ENCODE data around the gene RAB4B.
"Not testable (repeated sequence)": the region's sequence is repeated elsewhere in the genome, so short reads cannot be mapped to it uniquely, and the experiment has no call there.

DNA sequence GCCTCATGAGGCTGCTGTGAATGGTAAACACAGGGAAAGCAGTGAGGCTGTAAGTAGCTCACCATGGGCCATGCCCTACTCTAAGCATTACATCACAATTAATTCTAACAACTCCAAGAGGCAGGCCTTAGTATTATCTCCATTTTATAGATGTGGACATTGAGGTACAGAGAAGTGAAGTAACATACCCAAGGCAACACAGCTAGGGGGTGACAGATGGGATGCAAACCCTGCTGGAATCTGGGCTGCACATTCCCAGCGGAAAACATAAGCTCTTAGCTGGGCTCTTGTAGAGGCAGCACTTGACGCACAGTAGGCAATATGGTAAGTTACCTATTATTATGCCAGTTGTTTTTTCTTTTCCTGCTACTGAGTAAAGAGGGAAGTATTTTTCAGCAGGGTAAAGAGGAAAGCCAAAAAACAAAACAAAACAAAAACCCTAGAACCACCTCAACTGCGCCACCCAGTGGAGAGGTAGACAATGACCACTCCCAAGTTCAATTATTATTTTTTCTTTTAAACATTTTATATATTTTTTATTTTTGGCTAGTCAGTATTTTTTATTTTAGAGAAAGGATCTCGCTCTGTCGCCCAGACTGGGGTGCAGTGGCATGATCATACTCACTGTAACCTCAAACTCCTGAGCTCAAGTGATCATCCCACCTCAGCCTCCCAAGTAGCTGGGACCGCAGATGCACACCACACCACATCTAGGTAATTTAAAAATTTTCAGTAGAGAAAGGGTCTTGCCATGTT, 41.6 kb downstream of the RAB4B start:
- not testable (repeated sequence) for TF ChIP-seq ZNF180 (CRISPR knock-in tag; IDR thresholded peaks at IDR 0.05; ENCODE audit: borderline replicate concordance, low read depth); GZF1 (CRISPR knock-in tag; IDR thresholded peaks at IDR 0.05); ZNF282 (IDR thresholded peaks at IDR 0.05; ENCODE audit: partially characterized antibody); ZNF256 (CRISPR knock-in tag; conservative IDR thresholded peaks at IDR 0.05); KLF16 (CRISPR knock-in tag; IDR thresholded peaks at IDR 0.05); U2AF1 (optimal IDR thresholded peaks at IDR 0.05; ENCODE audit: low read depth, low read length); ZNF333 (CRISPR knock-in tag; IDR thresholded peaks at IDR 0.05; ENCODE audit: borderline replicate concordance); POLR2AphosphoS5 (IDR thresholded peaks at IDR 0.05; ENCODE audit: low read depth, low read length)
- TF ChIP-seq, protein P1, sequence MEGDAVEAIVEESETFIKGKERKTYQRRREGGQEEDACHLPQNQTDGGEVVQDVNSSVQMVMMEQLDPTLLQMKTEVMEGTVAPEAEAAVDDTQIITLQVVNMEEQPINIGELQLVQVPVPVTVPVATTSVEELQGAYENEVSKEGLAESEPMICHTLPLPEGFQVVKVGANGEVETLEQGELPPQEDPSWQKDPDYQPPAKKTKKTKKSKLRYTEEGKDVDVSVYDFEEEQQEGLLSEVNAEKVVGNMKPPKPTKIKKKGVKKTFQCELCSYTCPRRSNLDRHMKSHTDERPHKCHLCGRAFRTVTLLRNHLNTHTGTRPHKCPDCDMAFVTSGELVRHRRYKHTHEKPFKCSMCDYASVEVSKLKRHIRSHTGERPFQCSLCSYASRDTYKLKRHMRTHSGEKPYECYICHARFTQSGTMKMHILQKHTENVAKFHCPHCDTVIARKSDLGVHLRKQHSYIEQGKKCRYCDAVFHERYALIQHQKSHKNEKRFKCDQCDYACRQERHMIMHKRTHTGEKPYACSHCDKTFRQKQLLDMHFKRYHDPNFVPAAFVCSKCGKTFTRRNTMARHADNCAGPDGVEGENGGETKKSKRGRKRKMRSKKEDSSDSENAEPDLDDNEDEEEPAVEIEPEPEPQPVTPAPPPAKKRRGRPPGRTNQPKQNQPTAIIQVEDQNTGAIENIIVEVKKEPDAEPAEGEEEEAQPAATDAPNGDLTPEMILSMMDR (CRISPR knock-in tag; IDR thresholded peaks at IDR 0.05), result peak; percentile 49
- TF ChIP-seq, protein P2, sequence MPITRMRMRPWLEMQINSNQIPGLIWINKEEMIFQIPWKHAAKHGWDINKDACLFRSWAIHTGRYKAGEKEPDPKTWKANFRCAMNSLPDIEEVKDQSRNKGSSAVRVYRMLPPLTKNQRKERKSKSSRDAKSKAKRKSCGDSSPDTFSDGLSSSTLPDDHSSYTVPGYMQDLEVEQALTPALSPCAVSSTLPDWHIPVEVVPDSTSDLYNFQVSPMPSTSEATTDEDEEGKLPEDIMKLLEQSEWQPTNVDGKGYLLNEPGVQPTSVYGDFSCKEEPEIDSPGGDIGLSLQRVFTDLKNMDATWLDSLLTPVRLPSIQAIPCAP (CRISPR knock-in tag; IDR thresholded peaks at IDR 0.05; ENCODE audit: low read depth), result not testable (repeated sequence)
- TF ChIP-seq, protein P3, sequence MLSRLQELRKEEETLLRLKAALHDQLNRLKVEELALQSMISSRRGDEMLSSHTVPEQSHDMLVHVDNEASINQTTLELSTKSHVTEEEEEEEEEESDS (CRISPR knock-in tag; IDR thresholded peaks at IDR 0.05; ENCODE audit: borderline replicate concordance), result not testable (repeated sequence)
- TF ChIP-seq, protein P4, sequence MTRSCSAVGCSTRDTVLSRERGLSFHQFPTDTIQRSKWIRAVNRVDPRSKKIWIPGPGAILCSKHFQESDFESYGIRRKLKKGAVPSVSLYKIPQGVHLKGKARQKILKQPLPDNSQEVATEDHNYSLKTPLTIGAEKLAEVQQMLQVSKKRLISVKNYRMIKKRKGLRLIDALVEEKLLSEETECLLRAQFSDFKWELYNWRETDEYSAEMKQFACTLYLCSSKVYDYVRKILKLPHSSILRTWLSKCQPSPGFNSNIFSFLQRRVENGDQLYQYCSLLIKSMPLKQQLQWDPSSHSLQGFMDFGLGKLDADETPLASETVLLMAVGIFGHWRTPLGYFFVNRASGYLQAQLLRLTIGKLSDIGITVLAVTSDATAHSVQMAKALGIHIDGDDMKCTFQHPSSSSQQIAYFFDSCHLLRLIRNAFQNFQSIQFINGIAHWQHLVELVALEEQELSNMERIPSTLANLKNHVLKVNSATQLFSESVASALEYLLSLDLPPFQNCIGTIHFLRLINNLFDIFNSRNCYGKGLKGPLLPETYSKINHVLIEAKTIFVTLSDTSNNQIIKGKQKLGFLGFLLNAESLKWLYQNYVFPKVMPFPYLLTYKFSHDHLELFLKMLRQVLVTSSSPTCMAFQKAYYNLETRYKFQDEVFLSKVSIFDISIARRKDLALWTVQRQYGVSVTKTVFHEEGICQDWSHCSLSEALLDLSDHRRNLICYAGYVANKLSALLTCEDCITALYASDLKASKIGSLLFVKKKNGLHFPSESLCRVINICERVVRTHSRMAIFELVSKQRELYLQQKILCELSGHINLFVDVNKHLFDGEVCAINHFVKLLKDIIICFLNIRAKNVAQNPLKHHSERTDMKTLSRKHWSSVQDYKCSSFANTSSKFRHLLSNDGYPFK (CRISPR knock-in tag; IDR thresholded peaks at IDR 0.05; ENCODE audit: borderline replicate concordance), result not testable (repeated sequence)
- TF ChIP-seq, protein P5, sequence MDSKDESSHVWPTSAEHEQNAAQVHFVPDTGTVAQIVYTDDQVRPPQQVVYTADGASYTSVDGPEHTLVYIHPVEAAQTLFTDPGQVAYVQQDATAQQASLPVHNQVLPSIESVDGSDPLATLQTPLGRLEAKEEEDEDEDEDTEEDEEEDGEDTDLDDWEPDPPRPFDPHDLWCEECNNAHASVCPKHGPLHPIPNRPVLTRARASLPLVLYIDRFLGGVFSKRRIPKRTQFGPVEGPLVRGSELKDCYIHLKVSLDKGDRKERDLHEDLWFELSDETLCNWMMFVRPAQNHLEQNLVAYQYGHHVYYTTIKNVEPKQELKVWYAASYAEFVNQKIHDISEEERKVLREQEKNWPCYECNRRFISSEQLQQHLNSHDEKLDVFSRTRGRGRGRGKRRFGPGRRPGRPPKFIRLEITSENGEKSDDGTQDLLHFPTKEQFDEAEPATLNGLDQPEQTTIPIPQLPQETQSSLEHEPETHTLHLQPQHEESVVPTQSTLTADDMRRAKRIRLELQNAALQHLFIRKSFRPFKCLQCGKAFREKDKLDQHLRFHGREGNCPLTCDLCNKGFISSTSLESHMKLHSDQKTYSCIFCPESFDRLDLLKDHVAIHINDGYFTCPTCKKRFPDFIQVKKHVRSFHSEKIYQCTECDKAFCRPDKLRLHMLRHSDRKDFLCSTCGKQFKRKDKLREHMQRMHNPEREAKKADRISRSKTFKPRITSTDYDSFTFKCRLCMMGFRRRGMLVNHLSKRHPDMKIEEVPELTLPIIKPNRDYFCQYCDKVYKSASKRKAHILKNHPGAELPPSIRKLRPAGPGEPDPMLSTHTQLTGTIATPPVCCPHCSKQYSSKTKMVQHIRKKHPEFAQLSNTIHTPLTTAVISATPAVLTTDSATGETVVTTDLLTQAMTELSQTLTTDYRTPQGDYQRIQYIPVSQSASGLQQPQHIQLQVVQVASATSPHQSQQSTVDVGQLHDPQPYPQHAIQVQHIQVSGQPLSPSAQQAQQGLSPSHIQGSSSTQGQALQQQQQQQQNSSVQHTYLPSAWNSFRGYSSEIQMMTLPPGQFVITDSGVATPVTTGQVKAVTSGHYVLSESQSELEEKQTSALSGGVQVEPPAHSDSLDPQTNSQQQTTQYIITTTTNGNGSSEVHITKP (CRISPR knock-in tag; IDR thresholded peaks at IDR 0.05; ENCODE audit: low read depth), result not testable (repeated sequence)
- TF ChIP-seq, protein P6, sequence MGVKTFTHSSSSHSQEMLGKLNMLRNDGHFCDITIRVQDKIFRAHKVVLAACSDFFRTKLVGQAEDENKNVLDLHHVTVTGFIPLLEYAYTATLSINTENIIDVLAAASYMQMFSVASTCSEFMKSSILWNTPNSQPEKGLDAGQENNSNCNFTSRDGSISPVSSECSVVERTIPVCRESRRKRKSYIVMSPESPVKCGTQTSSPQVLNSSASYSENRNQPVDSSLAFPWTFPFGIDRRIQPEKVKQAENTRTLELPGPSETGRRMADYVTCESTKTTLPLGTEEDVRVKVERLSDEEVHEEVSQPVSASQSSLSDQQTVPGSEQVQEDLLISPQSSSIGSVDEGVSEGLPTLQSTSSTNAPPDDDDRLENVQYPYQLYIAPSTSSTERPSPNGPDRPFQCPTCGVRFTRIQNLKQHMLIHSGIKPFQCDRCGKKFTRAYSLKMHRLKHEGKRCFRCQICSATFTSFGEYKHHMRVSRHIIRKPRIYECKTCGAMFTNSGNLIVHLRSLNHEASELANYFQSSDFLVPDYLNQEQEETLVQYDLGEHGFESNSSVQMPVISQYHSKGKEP (CRISPR knock-in tag; IDR thresholded peaks at IDR 0.05), result not testable (repeated sequence)
